Activated naive CD8-positive, alpha-beta T cell treated with anti-CD3 and anti-CD28 coated beads for 36 hours (primary cell): Measurements from ENCODE around the gene HTR3B. TPM values are rescaled to one million over a fixed set of nuclear protein-coding genes. Genes with fewer than 3 reads are reported as not detected.

Experiments
- DNase-seq: peaks from one replicate; pipeline ENCODE4 v3.0.0; 2021
- H3K27ac Mint-ChIP-seq: one replicate; pipeline ENCODE4 v1.8.0; 2022; ENCODE audit warnings: mild to moderate bottlenecking, moderate library complexity, mixed read lengths
- H3K27me3 Mint-ChIP-seq: one replicate; pipeline ENCODE4 v1.8.0; 2022; ENCODE audit warnings: mild to moderate bottlenecking, mixed read lengths
- H3K36me3 Mint-ChIP-seq: one replicate; pipeline ENCODE4 v1.8.0; 2021; ENCODE audit warnings: mild to moderate bottlenecking, mixed read lengths
- H3K4me1 Mint-ChIP-seq: one replicate; pipeline ENCODE4 v1.8.0; 2021; ENCODE audit warnings: mixed read lengths
- H3K4me3 Mint-ChIP-seq: one replicate; pipeline ENCODE4 v1.8.0; 2022; ENCODE audit warnings: mild to moderate bottlenecking, moderate library complexity, mixed read lengths
- H3K9me3 Mint-ChIP-seq: one replicate; pipeline ENCODE4 v1.8.0; 2022; ENCODE audit warnings: mixed read lengths
- total RNA-seq, 2 experiments: library from RNA; stranded (reverse); gene quantifications; one replicate each; pipeline ENCODE4 v1.2.3, GENCODE V29; 2021

The HTR3B gene
- total RNA-seq, 2 experiments from 2014 or later: not detected

- Mint-ChIP-seq H3K4me1 (no peaks in the 10 kb centered on the region), H3K27ac (no peak overlapping the region), H3K27me3 (peaks cover 3% of the 10 kb centered on the region), H3K36me3 (no peaks in the 10 kb centered on the region), H3K9me3 (no peaks in the 10 kb centered on the region), H3K4me3 (no peak overlapping the region)
- no peak for DNase-seq
Observed at GRCh38 chr11:113984781-113985180, 80.2 kb downstream of the HTR3B start.

GRCh38 chr11:113985906-113986305 is 81.3 kb downstream of the HTR3B start:
- Mint-ChIP-seq H3K27ac (no peak overlapping the region), H3K27me3 (peaks cover 5% of the 10 kb centered on the region), H3K4me1 (no peaks in the 10 kb centered on the region), H3K9me3 (no peaks in the 10 kb centered on the region), H3K36me3 (no peaks in the 10 kb centered on the region), H3K4me3 (no peak overlapping the region)
- DNase-seq: no peak

- H3K4me1 Mint-ChIP-seq: no peaks in the 10 kb centered on the region
- DNase-seq: no peak
- H3K27me3 Mint-ChIP-seq: peaks cover 8% of the 10 kb centered on the region
- no peaks in the 10 kb centered on the region for H3K36me3 Mint-ChIP-seq
- no peak overlapping the region for H3K27ac Mint-ChIP-seq
- H3K9me3 Mint-ChIP-seq: no peaks in the 10 kb centered on the region
- H3K4me3 Mint-ChIP-seq: no peak overlapping the region
Observed at GRCh38 chr11:113986351-113987140, 82.0 kb downstream of the HTR3B start.

GRCh38 chr11:113989381-113989780 is 84.8 kb downstream of the HTR3B start:
- no peak overlapping the region for H3K4me3 Mint-ChIP-seq
- no peaks in the 10 kb centered on the region for H3K9me3 Mint-ChIP-seq
- no peak overlapping the region for H3K27ac Mint-ChIP-seq
- H3K27me3 Mint-ChIP-seq: peaks cover 11% of the 10 kb centered on the region
- no peak for DNase-seq
- no peaks in the 10 kb centered on the region for H3K4me1 Mint-ChIP-seq
- no peaks in the 10 kb centered on the region for H3K36me3 Mint-ChIP-seq

GRCh38 chr11:113989916-113990315 is 85.3 kb downstream of the HTR3B start:
- H3K27ac Mint-ChIP-seq: no peak overlapping the region

GRCh38 chr11:113991170-113991569 is 86.6 kb downstream of the HTR3B start:
- no peaks in the 10 kb centered on the region for H3K9me3 Mint-ChIP-seq
- no peak for DNase-seq
- no peak overlapping the region for H3K27ac Mint-ChIP-seq
- H3K4me3 Mint-ChIP-seq: no peak overlapping the region
- H3K4me1 Mint-ChIP-seq: peaks cover 6% of the 10 kb centered on the region
- H3K27me3 Mint-ChIP-seq: peaks cover 11% of the 10 kb centered on the region
- H3K36me3 Mint-ChIP-seq: no peaks in the 10 kb centered on the region

More at GRCh38 chr11:113989916-113990315, 85.3 kb downstream of the HTR3B start:
- Mint-ChIP-seq H3K27me3 (peaks cover 11% of the 10 kb centered on the region), H3K9me3 (no peaks in the 10 kb centered on the region), H3K36me3 (no peaks in the 10 kb centered on the region), H3K4me1 (peaks cover 5% of the 10 kb centered on the region), H3K4me3 (no peak overlapping the region)
- DNase-seq: no peak

GRCh38 chr11:113991718-113992458 is 87.3 kb downstream of the HTR3B start:
- Mint-ChIP-seq H3K27me3 (peaks cover 11% of the 10 kb centered on the region), H3K27ac (no peak overlapping the region), H3K36me3 (no peaks in the 10 kb centered on the region), H3K9me3 (no peaks in the 10 kb centered on the region), H3K4me3 (no peak overlapping the region), H3K4me1 (peaks cover 6% of the 10 kb centered on the region)
- DNase-seq: no peak

- H3K4me3 Mint-ChIP-seq: no peak overlapping the region
- H3K36me3 Mint-ChIP-seq: no peaks in the 10 kb centered on the region
- peaks cover 11% of the 10 kb centered on the region for H3K27me3 Mint-ChIP-seq
- H3K9me3 Mint-ChIP-seq: no peaks in the 10 kb centered on the region
- H3K4me1 Mint-ChIP-seq: peaks cover 6% of the 10 kb centered on the region
- DNase-seq: no peak
- H3K27ac Mint-ChIP-seq: no peak overlapping the region
Observed at GRCh38 chr11:113992459-113993110, 88.0 kb downstream of the HTR3B start.

- DNase-seq: peak; percentile 7
- H3K9me3 Mint-ChIP-seq: no peaks in the 10 kb centered on the region
- no peak overlapping the region for H3K4me3 Mint-ChIP-seq
- no peak overlapping the region for H3K27ac Mint-ChIP-seq
- peaks cover 6% of the 10 kb centered on the region for H3K4me1 Mint-ChIP-seq
- H3K27me3 Mint-ChIP-seq: peaks cover 11% of the 10 kb centered on the region
- no peaks in the 10 kb centered on the region for H3K36me3 Mint-ChIP-seq
Observed at GRCh38 chr11:113994077-113994954, 89.7 kb downstream of the HTR3B start.

Other genes with a start within 250 kb of the HTR3B start
- gene TMPRSS5, start 198.5 kb upstream of the HTR3B start, total RNA-seq: under 1 TPM; 0.28 to 0.29 TPM
- 10 to 100 TPM; 20.2 to 23.3 TPM for gene ZW10, start 131.1 kb upstream of the HTR3B start, total RNA-seq
- gene CLDN25, start 125.0 kb upstream of the HTR3B start, total RNA-seq: not detected
- gene USP28, start 29.2 kb upstream of the HTR3B start, total RNA-seq: 10 to 100 TPM; 26.2 to 27.2 TPM
- not detected for gene HTR3A, start 70.3 kb downstream of the HTR3B start, total RNA-seq
- gene ZBTB16, start 154.9 kb downstream of the HTR3B start, total RNA-seq: 1 to 10 TPM; 1.7 to 2.1 TPM